A549 treated with RU486 at 1 μM for 4 hours (cell line): Measurements from ENCODE around the gene OR10P1. TPM values are rescaled to one million over a fixed set of nuclear protein-coding genes. Genes with fewer than 3 reads are reported as not detected.

Experiments used
- total RNA-seq: library from RNA; stranded (reverse); fragments of 200-300 nt; extraction: Qiagen RNA extraction; gene quantifications from 5 replicates; pipeline ENCODE4 v1.2.3, GENCODE V29; 2022; ENCODE audit warnings: low read depth

Gene OR10P1, protein sequence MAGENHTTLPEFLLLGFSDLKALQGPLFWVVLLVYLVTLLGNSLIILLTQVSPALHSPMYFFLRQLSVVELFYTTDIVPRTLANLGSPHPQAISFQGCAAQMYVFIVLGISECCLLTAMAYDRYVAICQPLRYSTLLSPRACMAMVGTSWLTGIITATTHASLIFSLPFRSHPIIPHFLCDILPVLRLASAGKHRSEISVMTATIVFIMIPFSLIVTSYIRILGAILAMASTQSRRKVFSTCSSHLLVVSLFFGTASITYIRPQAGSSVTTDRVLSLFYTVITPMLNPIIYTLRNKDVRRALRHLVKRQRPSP
- not detected in 5 replicates for total RNA-seq

DNA sequence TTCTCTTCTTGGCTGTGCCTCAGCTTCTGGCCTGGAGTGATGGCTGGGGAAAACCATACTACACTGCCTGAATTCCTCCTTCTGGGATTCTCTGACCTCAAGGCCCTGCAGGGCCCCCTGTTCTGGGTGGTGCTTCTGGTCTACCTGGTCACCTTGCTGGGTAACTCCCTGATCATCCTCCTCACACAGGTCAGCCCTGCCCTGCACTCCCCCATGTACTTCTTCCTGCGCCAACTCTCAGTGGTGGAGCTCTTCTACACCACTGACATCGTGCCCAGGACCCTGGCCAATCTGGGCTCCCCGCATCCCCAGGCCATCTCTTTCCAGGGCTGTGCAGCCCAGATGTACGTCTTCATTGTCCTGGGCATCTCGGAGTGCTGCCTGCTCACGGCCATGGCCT lies at the start of gene OR10P1:
OR10P1 (plus strand) TSS at position 40 of the 400 bp plus-strand sequence; CDS start at position 40, 0 bp downstream.

Other genes starting within 250 kb of the OR10P1 start
- gene OR6C65, start 236.4 kb upstream of the OR10P1 start, total RNA-seq, result not detected in 5 replicates
- not detected in 5 replicates for gene OR6C76, start 210.6 kb upstream of the OR10P1 start, total RNA-seq
- gene OR6C2, start 192.8 kb upstream of the OR10P1 start, total RNA-seq, result not detected in 5 replicates
- not detected in 5 replicates for gene OR6C70, start 166.8 kb upstream of the OR10P1 start, total RNA-seq
- gene OR6C68, start 144.5 kb upstream of the OR10P1 start, total RNA-seq, result not detected in 5 replicates
- not detected in 5 replicates for gene OR6C4, start 87.3 kb upstream of the OR10P1 start, total RNA-seq
- gene OR2AP1, start 64.4 kb upstream of the OR10P1 start, total RNA-seq, result not detected in 5 replicates
- 0.92 to 1.7 TPM (median 1.6 TPM) in 5 replicates for gene ITGA7, start 71.0 kb downstream of the OR10P1 start, total RNA-seq
- 116 to 167 TPM (median 145 TPM) in 5 replicates for gene BLOC1S1, start 79.2 kb downstream of the OR10P1 start, total RNA-seq
- gene RDH5, start 83.5 kb downstream of the OR10P1 start, total RNA-seq, result 1.7 to 3.1 TPM (median 2.2 TPM) in 5 replicates
- 695 to 804 TPM (median 704 TPM) in 5 replicates for gene CD63, start 92.1 kb downstream of the OR10P1 start, total RNA-seq
- gene GDF11, start 106.2 kb downstream of the OR10P1 start, total RNA-seq, result 1.9 to 5.1 TPM (median 4.1 TPM) in 5 replicates
- 87.8 to 151 TPM (median 101 TPM) in 5 replicates for gene SARNP, start 180.8 kb downstream of the OR10P1 start, total RNA-seq
- 73.6 to 116 TPM (median 95.7 TPM) in 5 replicates for gene ORMDL2, start 181.1 kb downstream of the OR10P1 start, total RNA-seq
- 17.3 to 22.8 TPM (median 21.6 TPM) in 5 replicates for gene DNAJC14, start 192.7 kb downstream of the OR10P1 start, total RNA-seq
- 0.13 to 4.5 TPM (median 0.17 TPM) in 5 replicates for gene MMP19, start 206.0 kb downstream of the OR10P1 start, total RNA-seq